H1 (cell line): ENCODE data around the gene AHSP. TPM values are rescaled to one million over a fixed set of nuclear protein-coding genes. Genes with fewer than 3 reads are reported as not detected.

Source experiments
- polyA plus RNA-seq, 7 experiments: library from polyadenylated mRNA; depleted of rRNA in 3 of 7; stranded (reverse) in 5 of 7; unstranded in 2 of 7; fragments of >200 nt in 5 of 7; fragments of 200-250 nt in 2 of 7; gene quantifications; 1 replicate in 5 of 7; 2 replicates in 1 of 7; 4 replicates in 1 of 7; pipeline versions ENCODE4 v1.2.1 to v1.2.3, GENCODE V29; 2011 to 2013; ENCODE audit warnings: missing spikeins in 2 of 7, mixed read lengths in 2 of 7
- total RNA-seq: library from RNA; stranded (reverse); fragmentation: NEBNext Ultra II Directional; extraction: Animal tissue kit (Norgen Biotek cat#: 25700); gene quantifications from 2 replicates; pipeline ENCODE4 v1.2.1, GENCODE V29; 2021
- TF ChIP-seq, protein P1 (sequence below): IDR thresholded peaks from 2 replicates; pipeline ENCODE4 v1.6.1; 2011; ENCODE audit warnings: low read depth, mild to moderate bottlenecking, low read length; ENCODE audit not compliant: insufficient read depth

The AHSP gene
- total and polyA plus RNA-seq, 2 of the 8 experiments (the other 6 are each of a cell fraction or from before 2014, with no cell fraction given) = 0.91 to 15.3 TPM

DNA sequence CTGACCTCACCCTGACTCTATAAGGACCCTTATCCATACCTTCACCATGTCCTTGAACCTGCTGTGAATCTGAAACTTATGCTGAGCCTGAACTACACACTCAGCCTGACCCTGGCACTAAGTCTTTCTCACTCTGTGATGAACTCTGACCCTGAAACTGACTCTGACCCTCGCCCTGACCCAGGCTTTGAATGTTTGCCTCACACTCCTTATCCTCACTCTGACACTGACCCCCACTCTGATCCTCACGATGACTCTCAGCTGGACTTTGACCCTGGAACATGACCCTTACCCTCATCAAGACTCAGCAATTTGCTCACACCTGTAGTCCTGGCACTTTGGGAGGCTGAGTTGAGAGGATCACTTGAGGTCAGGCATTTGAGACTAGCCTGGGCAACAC is 4.4 kb downstream of the AHSP start (continued):
- TF ChIP-seq, protein P1, sequence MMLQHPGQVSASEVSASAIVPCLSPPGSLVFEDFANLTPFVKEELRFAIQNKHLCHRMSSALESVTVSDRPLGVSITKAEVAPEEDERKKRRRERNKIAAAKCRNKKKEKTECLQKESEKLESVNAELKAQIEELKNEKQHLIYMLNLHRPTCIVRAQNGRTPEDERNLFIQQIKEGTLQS = no peak
